H9 (cell line): ENCODE results near the gene MINDY4. TPM values are rescaled to one million over a fixed set of nuclear protein-coding genes. Genes with fewer than 3 reads are reported as not detected.

Source experiments
- DNase-seq: peaks from one replicate; pipeline ENCODE4 v3.0.0-alpha.2; 2017
- H2AFZ ChIP-seq: one replicate; pipeline ENCODE4 v1.6.1; 2013; ENCODE audit warnings: mild to moderate bottlenecking, low read length, control low read depth, moderate library complexity
- H2AK5ac ChIP-seq: 2 replicates; pipeline ENCODE4 v1.6.1; 2013; ENCODE audit warnings: low read length, control low read depth, mixed read lengths; ENCODE audit not compliant: insufficient read length
- H2BK120ac ChIP-seq: one replicate; pipeline ENCODE4 v1.6.1; 2013; ENCODE audit warnings: low read depth, mild to moderate bottlenecking, low read length, control low read depth, inconsistent platforms; ENCODE audit not compliant: poor library complexity, severe bottlenecking
- H2BK12ac ChIP-seq: 2 replicates; pipeline ENCODE4 v1.6.1; 2013; ENCODE audit warnings: low read length, control low read depth, mixed read lengths, low read depth; ENCODE audit not compliant: insufficient read length
- H2BK15ac ChIP-seq: 2 replicates; pipeline ENCODE4 v1.6.1; 2013; ENCODE audit warnings: low read depth, low read length, control low read depth
- H2BK20ac ChIP-seq: one replicate; pipeline ENCODE4 v1.6.1; 2013; ENCODE audit warnings: low read depth, mild to moderate bottlenecking, low read length, control low read depth, inconsistent platforms; ENCODE audit not compliant: poor library complexity, severe bottlenecking
- H2BK5ac ChIP-seq: 2 replicates; pipeline ENCODE4 v1.6.1; 2013; ENCODE audit warnings: low read length, control low read depth, mixed read lengths; ENCODE audit not compliant: insufficient read length
- H3K14ac ChIP-seq: 2 replicates; pipeline ENCODE4 v1.6.1; 2013; ENCODE audit warnings: low read length, control low read depth; ENCODE audit not compliant: insufficient read depth
- H3K18ac ChIP-seq: 2 replicates; pipeline ENCODE4 v1.6.1; 2013; ENCODE audit warnings: low read depth, mild to moderate bottlenecking, mixed read lengths, low read length, control low read depth; ENCODE audit not compliant: insufficient read length
- H3K23ac ChIP-seq: 2 replicates; pipeline ENCODE4 v1.6.1; 2013; ENCODE audit warnings: low read length, control low read depth, mixed read lengths, low read depth; ENCODE audit not compliant: insufficient read length
- H3K23me2 ChIP-seq: 2 replicates; pipeline ENCODE4 v1.6.1; 2013; ENCODE audit warnings: low read depth, mild to moderate bottlenecking, mixed read lengths, low read length, control low read depth; ENCODE audit not compliant: insufficient read length, poor library complexity, severe bottlenecking
- H3K27ac ChIP-seq: 2 replicates; pipeline ENCODE4 v1.5.1; 2013; ENCODE audit warnings: low read length, control low read depth, mixed read lengths, low read depth; ENCODE audit not compliant: insufficient read length
- H3K27me3 ChIP-seq: 2 replicates; pipeline ENCODE4 v1.6.1; 2013; ENCODE audit warnings: low read length, control low read depth, inconsistent platforms; ENCODE audit not compliant: insufficient read depth
- H3K4ac ChIP-seq: 2 replicates; pipeline ENCODE4 v1.6.1; 2013; ENCODE audit warnings: low read depth, mild to moderate bottlenecking, control low read depth, inconsistent platforms, low read length, moderate library complexity
- H3K4me1 ChIP-seq: 2 replicates; pipeline ENCODE4 v1.6.1; 2013; ENCODE audit warnings: low read length, control low read depth, inconsistent platforms; ENCODE audit not compliant: insufficient read depth
- H3K4me2 ChIP-seq: 2 replicates; pipeline ENCODE4 v1.6.1; 2013; ENCODE audit warnings: low read length, control low read depth, mixed read lengths; ENCODE audit not compliant: insufficient read length, insufficient read depth
- H3K56ac ChIP-seq: 2 replicates; pipeline ENCODE4 v1.6.1; 2013; ENCODE audit warnings: low read depth, mild to moderate bottlenecking, mixed read lengths, low read length, control low read depth; ENCODE audit not compliant: insufficient read length
- H3K79me1 ChIP-seq: 2 replicates; pipeline ENCODE4 v1.6.1; 2013; ENCODE audit warnings: low read depth, mild to moderate bottlenecking, moderate library complexity, low read length, control low read depth, inconsistent platforms; ENCODE audit not compliant: insufficient read depth, poor library complexity, severe bottlenecking
- H3K79me2 ChIP-seq: 2 replicates; pipeline ENCODE4 v1.6.1; 2013; ENCODE audit warnings: low read length, control low read depth, inconsistent platforms; ENCODE audit not compliant: insufficient read depth
- H3K9ac ChIP-seq: 2 replicates; pipeline ENCODE4 v1.6.1; 2013; ENCODE audit warnings: low read length, control low read depth, mixed read lengths; ENCODE audit not compliant: insufficient read length; ENCODE audit errors: extremely low read depth
- H3K9me3 ChIP-seq: one replicate; pipeline ENCODE4 v1.6.1; 2013; ENCODE audit warnings: low read depth, low read length, inconsistent platforms; ENCODE audit not compliant: control insufficient read depth
- H3T11ph ChIP-seq: one replicate; pipeline ENCODE4 v1.6.1; 2013; ENCODE audit warnings: mild to moderate bottlenecking, low read length, control low read depth, inconsistent platforms
- H4K20me1 ChIP-seq: one replicate; pipeline ENCODE4 v1.6.1; 2013; ENCODE audit not compliant: control insufficient read depth, insufficient read length, insufficient read depth
- H4K5ac ChIP-seq: 2 replicates; pipeline ENCODE4 v1.6.1; 2013; ENCODE audit warnings: low read depth, mild to moderate bottlenecking, mixed read lengths, low read length, control low read depth; ENCODE audit not compliant: insufficient read length
- H4K8ac ChIP-seq: replicated peaks from 2 replicates; pipeline ENCODE4 v1.6.1; 2013; ENCODE audit warnings: low read length, control low read depth, mixed read lengths, low read depth; ENCODE audit not compliant: insufficient read length
- H4K91ac ChIP-seq: 2 replicates; pipeline ENCODE4 v1.6.1; 2013; ENCODE audit warnings: low read depth, mild to moderate bottlenecking, moderate library complexity, mixed read lengths, low read length, control low read depth; ENCODE audit not compliant: insufficient read length
- H3K27ac Mint-ChIP-seq, 3 experiments: 2 replicates in 2 of 3; 3 replicates in 1 of 3; pipeline ENCODE4 v1.8.0; 2020 to 2021; ENCODE audit warnings: mixed read lengths in 3 of 3, mild to moderate bottlenecking in 1 of 3, moderate library complexity in 1 of 3
- H3K27me3 Mint-ChIP-seq: 2 replicates; pipeline ENCODE4 v1.8.0; 2021; ENCODE audit warnings: low read depth, mild to moderate bottlenecking, moderate library complexity, mixed read lengths
- H3K36me3 Mint-ChIP-seq, 3 experiments: 2 replicates in 2 of 3; 3 replicates in 1 of 3; pipeline ENCODE4 v1.8.0; 2020 to 2021; ENCODE audit warnings: low read depth in 3 of 3, mixed read lengths in 3 of 3; ENCODE audit not compliant: insufficient read depth in 1 of 3
- H3K4me1 Mint-ChIP-seq, 2 experiments: 2 replicates each; pipeline ENCODE4 v1.8.0; 2020; ENCODE audit warnings: mixed read lengths in 2 of 2
- H3K4me3 Mint-ChIP-seq, 2 experiments: 2 replicates in 1 of 2; 3 replicates in 1 of 2; pipeline ENCODE4 v1.8.0; 2020 to 2021; ENCODE audit warnings: mild to moderate bottlenecking in 2 of 2, mixed read lengths in 2 of 2, moderate library complexity in 1 of 2
- H3K9me3 Mint-ChIP-seq, 2 experiments: 2 replicates in 1 of 2; 3 replicates in 1 of 2; pipeline ENCODE4 v1.8.0; 2020; ENCODE audit warnings: mild to moderate bottlenecking in 2 of 2, mixed read lengths in 2 of 2, moderate library complexity in 1 of 2
- CTCF ChIP-seq: fragments of 200-600 bp; sonication (generic); conservative IDR thresholded peaks from 3 replicates; pipeline ENCODE4 v1.8.0; 2021; ENCODE audit warnings: antibody characterized with exemption, mild to moderate bottlenecking
- WGBS: extraction: QIAGEN DNeasy Blood & Tissue Kit; methylation state at CpG from one replicate; pipeline ENCODE4 v1.1.7; 2013; ENCODE audit warnings: missing lambda C conversion rate, low lambda C conversion rate, mixed read lengths; ENCODE audit not compliant: insufficient read length; ENCODE audit errors: extremely low coverage; 5-methylcytosine and 5-hydroxymethylcytosine counted together
- total RNA-seq: library from RNA; stranded (reverse); gene quantifications from 2 replicates; pipeline ENCODE4 v1.2.1, GENCODE V29; 2021

MINDY4 gene
- total RNA-seq, 1 experiment from 2014 or later: 3.1 TPM

DNA sequence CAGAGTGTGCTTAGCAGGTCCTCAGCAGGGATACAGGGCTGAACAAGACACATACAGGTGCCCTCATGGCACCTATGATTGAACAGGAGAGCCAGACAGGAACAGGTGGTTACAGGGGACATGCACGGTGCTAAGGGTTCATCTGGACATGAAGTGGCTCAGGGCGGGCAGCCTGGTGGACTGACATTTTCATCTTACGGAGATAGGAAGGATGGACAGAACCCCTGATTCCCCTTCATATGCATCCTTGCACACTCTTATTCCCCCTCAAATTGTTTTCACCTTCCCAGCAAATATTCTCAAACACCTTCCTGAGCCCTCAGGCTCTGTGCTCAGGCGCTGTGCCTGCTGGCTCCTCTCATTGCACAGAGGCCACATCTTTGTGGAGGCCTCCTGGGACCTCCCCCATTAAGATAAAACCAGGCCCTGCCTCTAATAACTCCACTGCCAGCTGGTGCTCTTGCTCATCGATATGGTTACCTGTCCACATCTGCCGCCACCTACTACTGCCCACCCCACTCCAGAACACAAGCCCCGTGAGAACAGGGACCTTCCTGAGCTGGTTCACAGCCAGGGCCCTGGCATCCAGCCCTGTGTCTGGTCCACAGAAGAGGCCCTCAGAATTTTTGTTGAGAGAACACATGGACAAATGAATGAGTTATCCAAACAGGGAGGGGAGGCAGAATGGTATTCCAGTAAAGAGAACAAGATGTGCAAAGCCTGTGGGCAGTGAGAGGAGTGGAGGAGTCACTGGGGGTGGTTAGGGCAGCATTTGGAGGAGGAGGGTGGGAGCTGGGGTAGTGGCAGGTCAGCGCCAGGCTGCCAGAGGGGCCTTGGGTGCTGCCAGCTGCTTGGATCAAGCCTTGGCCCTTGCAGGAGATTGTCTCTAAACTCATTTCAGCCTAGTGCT is 71.6 kb downstream of the MINDY4 start:
- Histone ChIP-seq H4K20me1 (no peaks in the 10 kb centered on the region), H3K4ac (no peak overlapping the region), H2AK5ac (no peak overlapping the region), H3K23ac (no peak overlapping the region), H2BK12ac (no peak overlapping the region), H4K91ac (no peak overlapping the region), H3K9ac (no peak overlapping the region), H3K4me1 (no peaks in the 10 kb centered on the region), H3T11ph (no peak overlapping the region), H3K79me1 (no peaks in the 10 kb centered on the region), H3K27me3 (no peaks in the 10 kb centered on the region), H4K8ac (no peak overlapping the region), H3K9me3 (no peaks in the 10 kb centered on the region), H4K5ac (no peak overlapping the region), H2AFZ (no peak overlapping the region), H2BK20ac (no peak overlapping the region), H3K56ac (no peak overlapping the region), H2BK15ac (no peak overlapping the region), H3K4me2 (no peak overlapping the region), H3K18ac (no peak overlapping the region), H3K79me2 (no peaks in the 10 kb centered on the region), H3K14ac (no peak overlapping the region), H2BK120ac (no peak overlapping the region), H2BK5ac (no peak overlapping the region), H3K27ac (no peak overlapping the region), H3K23me2 (no peaks in the 10 kb centered on the region)
- no peak overlapping the region for H3K4me3 Mint-ChIP-seq
- no peaks in the 10 kb centered on the region; the same call in 1 of the 2 replicates for H3K27me3 Mint-ChIP-seq
- peaks cover 4% of the 10 kb centered on the region in 2 experiments; a peak in 1 of 4 replicates for H3K4me1 Mint-ChIP-seq
- TF ChIP-seq CTCF: no peak
- H3K27ac Mint-ChIP-seq: peak overlapping the region in 1 of 3 experiments; percentile 30; a peak in 2 of 7 replicates
- no CpG with 5 or more reads among the region's 8 CpGs for WGBS
- no peak for DNase-seq
- no peaks in the 10 kb centered on the region; a peak in 1 of 5 replicates for H3K9me3 Mint-ChIP-seq
- H3K36me3 Mint-ChIP-seq: no peaks in the 10 kb centered on the region
